OCI-LY3 (cell line): Measurements from ENCODE around the gene PSMD12.

Source experiments
- CTCF ChIP-seq: fragments of 200-600, 300-600 bp; sonication (generic); IDR thresholded peaks from 2 replicates; pipeline ENCODE4 v1.5.1; 2014; ENCODE audit warnings: antibody characterized with exemption, low read length, low read depth
- EZH2phosphoT487 ChIP-seq: fragments of 200-600 bp; shearing (Covaris generic); IDR thresholded peaks from 2 replicates; pipeline ENCODE4 v1.6.1; 2018; ENCODE audit warnings: antibody characterized with exemption, mixed run types, low read depth

GRCh38 chr17:67290244-67290643, 76.1 kb downstream of the PSMD12 start:
- no peak for TF ChIP-seq CTCF
- no peak for TF ChIP-seq EZH2phosphoT487
